Measurements from ENCODE around the gene COX10. TPM values are rescaled to one million over a fixed set of nuclear protein-coding genes. Genes with fewer than 3 reads are reported as not detected.

The COX10 gene
- total RNA-seq, 1 donor from 2014 or later, result 24.5 TPM

DNA sequence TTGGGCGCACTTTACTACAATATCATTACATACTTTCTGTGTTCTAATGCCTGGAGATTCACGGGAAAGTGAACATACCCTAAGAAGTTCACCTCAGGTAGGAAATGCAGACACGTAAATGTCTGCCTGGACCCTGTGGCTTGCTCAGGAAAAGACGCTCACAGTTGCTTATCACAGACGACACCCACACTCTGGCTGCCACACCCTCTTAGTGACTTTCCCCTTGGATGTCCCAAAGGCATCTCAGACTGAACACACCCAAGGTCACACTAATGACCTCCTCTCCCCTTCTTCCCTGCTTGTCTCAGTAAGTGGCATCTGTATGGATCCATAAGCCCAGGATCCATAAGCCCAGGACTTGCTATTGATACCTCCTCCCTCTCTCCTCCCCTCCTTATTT is 134.8 kb downstream of the COX10 start:
- no peaks in the 10 kb centered on the region for H3K9me3 Mint-ChIP-seq
- H3K27me3 Mint-ChIP-seq, result no peaks in the 10 kb centered on the region
- H3K4me3 Mint-ChIP-seq, result no peak overlapping the region
- peaks cover 16% of the 10 kb centered on the region for H3K4me1 Mint-ChIP-seq (ENCODE audit: unreplicated experiment)
- no peak overlapping the region for H3K27ac Mint-ChIP-seq
- H3K36me3 Mint-ChIP-seq, result peaks cover 33% of the 10 kb centered on the region
- DNase-seq (ENCODE audit: extremely low spot score, unreplicated experiment), result no peak
- TF ChIP-seq, protein P1, sequence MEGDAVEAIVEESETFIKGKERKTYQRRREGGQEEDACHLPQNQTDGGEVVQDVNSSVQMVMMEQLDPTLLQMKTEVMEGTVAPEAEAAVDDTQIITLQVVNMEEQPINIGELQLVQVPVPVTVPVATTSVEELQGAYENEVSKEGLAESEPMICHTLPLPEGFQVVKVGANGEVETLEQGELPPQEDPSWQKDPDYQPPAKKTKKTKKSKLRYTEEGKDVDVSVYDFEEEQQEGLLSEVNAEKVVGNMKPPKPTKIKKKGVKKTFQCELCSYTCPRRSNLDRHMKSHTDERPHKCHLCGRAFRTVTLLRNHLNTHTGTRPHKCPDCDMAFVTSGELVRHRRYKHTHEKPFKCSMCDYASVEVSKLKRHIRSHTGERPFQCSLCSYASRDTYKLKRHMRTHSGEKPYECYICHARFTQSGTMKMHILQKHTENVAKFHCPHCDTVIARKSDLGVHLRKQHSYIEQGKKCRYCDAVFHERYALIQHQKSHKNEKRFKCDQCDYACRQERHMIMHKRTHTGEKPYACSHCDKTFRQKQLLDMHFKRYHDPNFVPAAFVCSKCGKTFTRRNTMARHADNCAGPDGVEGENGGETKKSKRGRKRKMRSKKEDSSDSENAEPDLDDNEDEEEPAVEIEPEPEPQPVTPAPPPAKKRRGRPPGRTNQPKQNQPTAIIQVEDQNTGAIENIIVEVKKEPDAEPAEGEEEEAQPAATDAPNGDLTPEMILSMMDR (conservative IDR thresholded peaks at IDR 0.05), result no peak

DNA sequence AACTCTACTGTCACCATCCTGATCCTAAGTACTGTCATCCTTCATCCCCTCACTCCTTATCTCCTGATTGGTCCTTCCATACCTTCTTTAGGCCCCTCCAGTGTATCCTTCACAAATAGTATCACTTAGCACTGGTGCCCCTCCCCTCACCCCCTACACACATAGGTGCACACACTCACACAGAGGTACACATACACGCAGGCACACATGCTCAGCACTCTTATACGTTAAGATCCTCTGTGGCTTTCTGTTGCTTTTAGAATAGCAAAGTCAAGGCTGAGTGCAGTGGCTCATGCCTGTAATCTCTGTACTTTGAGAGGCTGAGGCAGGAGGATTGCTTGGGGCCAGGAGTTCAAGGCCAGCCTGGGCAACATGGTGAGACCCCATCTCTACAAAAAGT is 135.2 kb downstream of the COX10 start:
- Mint-ChIP-seq H3K9me3 (no peaks in the 10 kb centered on the region), H3K4me1 (ENCODE audit: unreplicated experiment) (peaks cover 16% of the 10 kb centered on the region), H3K27me3 (no peaks in the 10 kb centered on the region), H3K27ac (no peak overlapping the region), H3K36me3 (peaks cover 33% of the 10 kb centered on the region), H3K4me3 (no peak overlapping the region)
- TF ChIP-seq, protein P1 (conservative IDR thresholded peaks at IDR 0.05), result no peak
- DNase-seq (ENCODE audit: extremely low spot score, unreplicated experiment), result no peak

DNA sequence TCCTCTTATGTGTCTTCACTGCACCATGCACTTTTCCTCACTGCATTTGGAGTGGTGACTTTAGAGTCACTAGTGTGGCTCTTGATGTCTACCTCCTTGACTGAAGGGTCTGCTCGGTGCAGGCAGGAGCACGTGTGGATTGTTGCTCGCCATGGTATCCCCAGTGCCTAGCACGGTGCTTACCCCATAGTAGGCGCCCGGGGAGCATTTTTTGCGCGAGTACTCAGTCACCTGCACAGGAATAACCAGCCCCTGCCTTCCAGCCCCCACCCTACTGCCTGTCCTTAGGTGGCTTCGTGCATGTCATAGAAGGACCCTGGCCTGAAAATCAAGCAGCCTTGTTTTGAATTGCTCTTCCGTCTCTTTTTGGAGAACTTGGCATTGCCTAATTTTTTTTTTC is 136.1 kb downstream of the COX10 start:
- Mint-ChIP-seq H3K9me3 (no peaks in the 10 kb centered on the region), H3K27ac (no peak overlapping the region), H3K27me3 (no peaks in the 10 kb centered on the region), H3K4me1 (ENCODE audit: unreplicated experiment) (peaks cover 14% of the 10 kb centered on the region), H3K4me3 (no peak overlapping the region), H3K36me3 (peaks cover 36% of the 10 kb centered on the region)
- DNase-seq (ENCODE audit: extremely low spot score, unreplicated experiment), result no peak
- TF ChIP-seq, protein P1 (conservative IDR thresholded peaks at IDR 0.05), result no peak

DNA sequence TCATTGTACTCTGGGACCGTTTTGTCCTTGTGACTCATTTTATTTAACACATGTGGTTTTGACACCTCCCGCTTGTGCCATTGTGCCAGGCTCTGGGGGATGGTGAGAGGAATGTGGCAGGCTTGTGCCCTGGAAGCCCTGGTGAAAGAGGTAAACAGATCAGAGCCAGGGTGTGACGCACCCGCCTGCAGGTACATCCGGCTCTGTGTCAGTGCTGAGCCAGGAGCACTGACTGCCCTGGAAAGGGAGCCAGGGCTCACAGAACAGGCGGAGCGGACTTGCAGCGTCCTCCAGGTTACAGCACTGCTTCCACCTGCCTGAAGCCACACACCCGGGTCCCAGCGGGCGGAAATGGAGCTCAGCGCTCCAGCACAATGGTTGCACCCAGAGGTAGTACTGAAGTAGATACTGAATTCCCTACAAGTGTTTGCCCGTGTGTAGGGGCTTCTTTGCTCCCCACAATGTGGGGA is 136.7 kb downstream of the COX10 start:
- H3K9me3 Mint-ChIP-seq, result peaks cover 4% of the 10 kb centered on the region
- no peak for DNase-seq (ENCODE audit: extremely low spot score, unreplicated experiment)

DNA sequence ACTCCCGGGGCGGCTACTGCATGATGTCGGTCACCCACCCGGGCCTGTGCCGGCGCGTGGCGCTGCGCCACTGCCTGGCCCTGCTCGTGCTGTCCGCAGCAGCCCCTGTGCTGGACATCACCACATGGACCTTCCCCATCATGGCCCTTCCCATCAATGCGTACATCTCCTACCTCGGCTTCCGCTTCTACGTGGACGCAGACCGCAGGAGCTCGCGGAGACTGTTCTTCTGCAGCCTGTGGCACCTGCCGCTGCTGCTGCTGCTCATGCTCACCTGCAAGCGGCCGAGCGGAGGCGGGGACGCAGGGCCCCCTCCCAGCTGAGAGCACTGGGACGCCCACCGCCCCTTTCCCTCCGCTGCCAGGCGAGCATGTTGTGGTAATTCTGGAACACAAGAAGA is 137.6 kb downstream of the COX10 start:
- TF ChIP-seq, protein P1 (conservative IDR thresholded peaks at IDR 0.05), result no peak
- Mint-ChIP-seq H3K4me1 (ENCODE audit: unreplicated experiment) (peaks cover 1% of the 10 kb centered on the region), H3K36me3 (peaks cover 41% of the 10 kb centered on the region), H3K9me3 (peaks cover 7% of the 10 kb centered on the region), H3K4me3 (no peak overlapping the region), H3K27ac (no peak overlapping the region), H3K27me3 (no peaks in the 10 kb centered on the region)
- no peak for DNase-seq (ENCODE audit: extremely low spot score, unreplicated experiment)

More for the DNA sequence above, 136.7 kb downstream of the COX10 start:
- H3K36me3 Mint-ChIP-seq, result peaks cover 37% of the 10 kb centered on the region
- no peak overlapping the region for H3K4me3 Mint-ChIP-seq
- no peaks in the 10 kb centered on the region for H3K27me3 Mint-ChIP-seq
- H3K4me1 Mint-ChIP-seq (ENCODE audit: unreplicated experiment), result peaks cover 7% of the 10 kb centered on the region
- TF ChIP-seq, protein P1 (conservative IDR thresholded peaks at IDR 0.05), result no peak
- no peak overlapping the region for H3K27ac Mint-ChIP-seq

DNA sequence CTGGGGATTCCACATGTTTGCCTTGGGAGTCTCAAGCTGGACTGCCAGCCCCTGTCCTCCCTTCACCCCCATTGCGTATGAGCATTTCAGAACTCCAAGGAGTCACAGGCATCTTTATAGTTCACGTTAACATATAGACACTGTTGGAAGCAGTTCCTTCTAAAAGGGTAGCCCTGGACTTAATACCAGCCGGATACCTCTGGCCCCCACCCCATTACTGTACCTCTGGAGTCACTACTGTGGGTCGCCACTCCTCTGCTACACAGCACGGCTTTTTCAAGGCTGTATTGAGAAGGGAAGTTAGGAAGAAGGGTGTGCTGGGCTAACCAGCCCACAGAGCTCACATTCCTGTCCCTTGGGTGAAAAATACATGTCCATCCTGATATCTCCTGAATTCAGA is 138.5 kb downstream of the COX10 start:
- H3K4me3 Mint-ChIP-seq, result no peak overlapping the region
- H3K9me3 Mint-ChIP-seq, result peaks cover 7% of the 10 kb centered on the region

More for the DNA sequence above, 138.5 kb downstream of the COX10 start:
- Mint-ChIP-seq H3K36me3 (peaks cover 41% of the 10 kb centered on the region), H3K4me1 (ENCODE audit: unreplicated experiment) (no peaks in the 10 kb centered on the region), H3K27me3 (no peaks in the 10 kb centered on the region), H3K27ac (no peak overlapping the region)
- no peak for DNase-seq (ENCODE audit: extremely low spot score, unreplicated experiment)
- TF ChIP-seq, protein P1 (conservative IDR thresholded peaks at IDR 0.05), result no peak

Data from type B pancreatic cell (in vitro differentiated cells).